IMR-90 (cell line): ENCODE measurements around the gene CNOT2.

Experiments
- CEBPB ChIP-seq: IDR thresholded peaks from 2 replicates; pipeline ENCODE4 v1.6.1; 2012; ENCODE audit warnings: low read depth, low read length, improper control_type of control experiment
- CTCF ChIP-seq: conservative IDR thresholded peaks from 2 replicates; pipeline ENCODE4 v1.5.1; 2012; ENCODE audit warnings: mild to moderate bottlenecking, low read depth, low read length, improper control_type of control experiment
- POLR2A ChIP-seq: IDR thresholded peaks from 2 replicates; pipeline ENCODE4 v1.6.1; 2012; ENCODE audit warnings: mild to moderate bottlenecking, low read depth, low read length
- RCOR1 ChIP-seq: IDR thresholded peaks from 2 replicates; pipeline ENCODE4 v1.6.1; 2012; ENCODE audit warnings: mild to moderate bottlenecking, low read length, improper control_type of control experiment; ENCODE audit not compliant: insufficient replicate concordance
- SMC3 ChIP-seq: fragments of 150-350 bp; IDR thresholded peaks from 2 replicates; pipeline ENCODE4 v1.6.1; 2016; ENCODE audit warnings: low read depth, mild to moderate bottlenecking, antibody characterized with exemption, low read length, moderate library complexity

- TF ChIP-seq CTCF, result no peak
- TF ChIP-seq SMC3, result no peak
- no peak for TF ChIP-seq POLR2A
- TF ChIP-seq RCOR1, result no peak
- TF ChIP-seq CEBPB, result no peak
These were observed 8.4 kb downstream of the CNOT2 start for GRCh38 chr12:70251661-70252060.
